PC-9 (cell line): ENCODE results near the gene DLGAP1. TPM values are rescaled to one million over a fixed set of nuclear protein-coding genes. Genes with fewer than 3 reads are reported as not detected.

Experiments
- BruUV-seq: library from RNA; stranded (reverse); fragments of 400-500 nt; replicated peaks from 2 replicates; lab custom pipeline; 2021; lab: Mats Ljungman, UMichigan
- CTCF ChIA-PET: fragments of 300-600 bp; sonication (Branson Sonifier 250); formaldehyde crosslinking; loops from one replicate; lab custom pipeline; 2022; ENCODE audit warnings: antibody characterized with exemption; lab: Charles Lee
- POLR2A ChIA-PET: fragments of 300-600 bp; sonication (Branson Sonifier 250); formaldehyde crosslinking; loops from one replicate; lab custom pipeline; 2022; ENCODE audit warnings: antibody characterized with exemption; ENCODE audit not compliant: unreplicated experiment; lab: Charles Lee
- DNase-seq, 2 experiments: peaks; one replicate each; pipeline versions ENCODE4 v3.0.0 to v3.0.0-alpha.2; 2015 to 2022; ENCODE audit warnings: mixed read lengths in 1 of 2
- H2AFZ ChIP-seq: fragments of 200-600 bp; sonication (generic); 2 replicates; pipeline ENCODE4 v1.8.1; 2017; ENCODE audit warnings: antibody characterized with exemption
- H3F3A ChIP-seq: fragments of 200-600 bp; sonication (generic); 2 replicates; pipeline ENCODE4 v1.8.1; 2017; ENCODE audit warnings: antibody characterized with exemption, mild to moderate bottlenecking, low read depth; ENCODE audit not compliant: insufficient read depth
- H3K27ac ChIP-seq: fragments of 200-600 bp; sonication (generic); 2 replicates; pipeline ENCODE4 v1.6.1; 2016; ENCODE audit warnings: mixed run types
- H3K27me3 ChIP-seq: fragments of 200-600 bp; sonication (generic); 2 replicates; pipeline ENCODE4 v1.6.1; 2016; ENCODE audit warnings: low read depth, mixed run types; ENCODE audit not compliant: insufficient read depth
- H3K36me3 ChIP-seq: fragments of 200-600 bp; sonication (generic); 2 replicates; pipeline ENCODE4 v1.6.1; 2016; ENCODE audit warnings: low read depth, mixed run types
- H3K4me1 ChIP-seq: fragments of 200-600 bp; sonication (generic); replicated peaks from 2 replicates; pipeline ENCODE4 v1.6.1; 2016; ENCODE audit warnings: mixed run types; ENCODE audit not compliant: insufficient read depth
- H3K4me2 ChIP-seq: fragments of 200-600 bp; sonication (generic); 2 replicates; pipeline ENCODE4 v1.6.1; 2017; ENCODE audit warnings: mixed run types
- H3K4me3 ChIP-seq: fragments of 200-600 bp; sonication (generic); 2 replicates; pipeline ENCODE4 v1.6.1; 2016; ENCODE audit warnings: mixed run types
- H3K79me2 ChIP-seq: fragments of 200-600 bp; sonication (generic); 2 replicates; pipeline ENCODE4 v1.6.1; 2017; ENCODE audit warnings: low read depth, mixed run types
- H3K9me2 ChIP-seq: fragments of 200-600 bp; sonication (generic); 2 replicates; pipeline ENCODE4 v1.8.1; 2017; ENCODE audit warnings: mild to moderate bottlenecking; ENCODE audit not compliant: insufficient read depth
- H3K9me3 ChIP-seq: fragments of 200-600 bp; sonication (generic); 2 replicates; pipeline ENCODE4 v1.8.1; 2016; ENCODE audit warnings: low read depth; ENCODE audit not compliant: insufficient read depth
- H4K20me1 ChIP-seq: fragments of 200-600 bp; sonication (generic); 2 replicates; pipeline ENCODE4 v1.8.1; 2017; ENCODE audit not compliant: insufficient read depth
- EZH2 ChIP-seq: fragments of 200-600 bp; sonication (generic); IDR thresholded peaks from 2 replicates; pipeline ENCODE4 v1.8.0; 2017; ENCODE audit warnings: antibody characterized with exemption, low read depth
- intact Hi-C: fragments of 100-400 bp; cut with micrococcal nuclease; formaldehyde crosslinking; loops from one replicate; pipeline ENCODE4 v1.10.0; 2022; ENCODE audit not compliant: unreplicated experiment
- total RNA-seq: library from RNA; stranded (reverse); gene quantifications from 2 replicates; pipeline ENCODE4 v1.2.3, GENCODE V29; 2021
- TF ChIP-seq, protein P1 (sequence below): fragments of 200-600 bp; sonication (generic); conservative IDR thresholded peaks from 2 replicates; pipeline ENCODE4 v1.6.1; 2017; ENCODE audit warnings: mixed run types, antibody characterized with exemption, mild to moderate bottlenecking, moderate library complexity

Gene DLGAP1
- total RNA-seq, 1 experiment from 2014 or later: not detected

DNA sequence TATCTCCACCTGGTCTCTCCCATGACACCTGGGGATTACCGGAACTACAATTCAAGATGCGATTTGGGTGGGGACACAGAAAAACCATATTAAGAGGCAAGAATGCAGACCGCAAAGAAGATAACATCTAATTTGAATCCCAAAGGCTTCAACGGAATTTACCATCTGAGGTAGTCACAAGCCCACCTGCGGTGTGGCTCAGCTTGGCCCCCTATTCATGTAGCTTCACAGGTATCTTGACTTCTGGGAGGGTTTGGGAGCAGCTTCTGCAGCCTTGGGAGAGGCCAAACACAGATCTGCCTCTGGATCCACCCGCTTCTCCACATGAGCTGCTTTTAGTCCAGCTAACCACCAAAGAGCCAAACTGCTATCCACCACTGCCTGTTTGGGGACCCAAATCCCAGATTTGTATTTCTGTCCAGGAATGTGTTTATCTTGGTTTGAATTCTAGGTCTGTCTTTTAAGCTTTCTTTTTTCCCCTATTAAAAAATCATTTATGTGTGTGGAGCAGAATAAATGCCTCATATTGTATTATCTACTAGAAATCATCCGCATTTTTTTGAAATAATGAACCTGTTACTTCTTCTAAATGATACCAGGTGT lies 247.6 kb downstream of the DLGAP1 start:
- ChIA-PET POLR2A (no interaction called here), CTCF (no interaction called here)
- Histone ChIP-seq H2AFZ (no peak overlapping the region), H3K79me2 (no peaks in the 10 kb centered on the region), H3K27ac (no peak overlapping the region), H3K27me3 (0 out of 2 replicates have a peak, but pooled peaks cover 4% of the 10 kb centered on the region), H3K4me3 (no peak overlapping the region), H3K36me3 (no peaks in the 10 kb centered on the region), H3K4me1 (no peaks in the 10 kb centered on the region), H3K4me2 (no peak overlapping the region), H3F3A (no peaks in the 10 kb centered on the region), H4K20me1 (no peaks in the 10 kb centered on the region), H3K9me2 (no peaks in the 10 kb centered on the region), H3K9me3 (no peaks in the 10 kb centered on the region)
- intact Hi-C loops: no loop called here
- DNase-seq: no peak
- TF ChIP-seq EZH2: no peak
- TF ChIP-seq, protein P1, sequence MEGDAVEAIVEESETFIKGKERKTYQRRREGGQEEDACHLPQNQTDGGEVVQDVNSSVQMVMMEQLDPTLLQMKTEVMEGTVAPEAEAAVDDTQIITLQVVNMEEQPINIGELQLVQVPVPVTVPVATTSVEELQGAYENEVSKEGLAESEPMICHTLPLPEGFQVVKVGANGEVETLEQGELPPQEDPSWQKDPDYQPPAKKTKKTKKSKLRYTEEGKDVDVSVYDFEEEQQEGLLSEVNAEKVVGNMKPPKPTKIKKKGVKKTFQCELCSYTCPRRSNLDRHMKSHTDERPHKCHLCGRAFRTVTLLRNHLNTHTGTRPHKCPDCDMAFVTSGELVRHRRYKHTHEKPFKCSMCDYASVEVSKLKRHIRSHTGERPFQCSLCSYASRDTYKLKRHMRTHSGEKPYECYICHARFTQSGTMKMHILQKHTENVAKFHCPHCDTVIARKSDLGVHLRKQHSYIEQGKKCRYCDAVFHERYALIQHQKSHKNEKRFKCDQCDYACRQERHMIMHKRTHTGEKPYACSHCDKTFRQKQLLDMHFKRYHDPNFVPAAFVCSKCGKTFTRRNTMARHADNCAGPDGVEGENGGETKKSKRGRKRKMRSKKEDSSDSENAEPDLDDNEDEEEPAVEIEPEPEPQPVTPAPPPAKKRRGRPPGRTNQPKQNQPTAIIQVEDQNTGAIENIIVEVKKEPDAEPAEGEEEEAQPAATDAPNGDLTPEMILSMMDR: no peak
- no TSS peak for BruUV-seq

DNA sequence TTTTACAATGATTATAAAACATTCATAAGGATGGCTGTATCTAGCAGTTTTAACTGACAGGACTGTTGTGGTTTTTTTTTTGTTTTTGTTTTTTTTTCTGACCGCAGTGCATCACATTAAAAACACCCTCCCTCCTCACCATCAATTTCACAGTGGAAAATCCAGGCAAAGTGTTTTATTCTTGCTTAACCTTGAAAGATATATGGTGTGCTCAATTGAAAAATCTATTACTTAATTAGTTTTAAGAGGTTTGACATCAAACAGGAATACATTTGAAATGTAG lies 250.7 kb downstream of the DLGAP1 start:
- Histone ChIP-seq H4K20me1 (no peaks in the 10 kb centered on the region), H3K4me2 (no peak overlapping the region), H3F3A (no peaks in the 10 kb centered on the region), H3K9me2 (no peaks in the 10 kb centered on the region), H3K79me2 (no peaks in the 10 kb centered on the region), H3K4me1 (no peaks in the 10 kb centered on the region), H3K4me3 (no peak overlapping the region), H2AFZ (no peak overlapping the region), H3K36me3 (no peaks in the 10 kb centered on the region), H3K27me3 (0 out of 2 replicates have a peak, but pooled peaks cover 4% of the 10 kb centered on the region), H3K9me3 (no peaks in the 10 kb centered on the region), H3K27ac (no peak overlapping the region)
- intact Hi-C loops: no loop called here
- no peak for DNase-seq
- TF ChIP-seq, protein P1: no peak
- no peak for TF ChIP-seq EZH2
- BruUV-seq: no TSS peak
- ChIA-PET POLR2A (no interaction called here), CTCF (no interaction called here)

DNA sequence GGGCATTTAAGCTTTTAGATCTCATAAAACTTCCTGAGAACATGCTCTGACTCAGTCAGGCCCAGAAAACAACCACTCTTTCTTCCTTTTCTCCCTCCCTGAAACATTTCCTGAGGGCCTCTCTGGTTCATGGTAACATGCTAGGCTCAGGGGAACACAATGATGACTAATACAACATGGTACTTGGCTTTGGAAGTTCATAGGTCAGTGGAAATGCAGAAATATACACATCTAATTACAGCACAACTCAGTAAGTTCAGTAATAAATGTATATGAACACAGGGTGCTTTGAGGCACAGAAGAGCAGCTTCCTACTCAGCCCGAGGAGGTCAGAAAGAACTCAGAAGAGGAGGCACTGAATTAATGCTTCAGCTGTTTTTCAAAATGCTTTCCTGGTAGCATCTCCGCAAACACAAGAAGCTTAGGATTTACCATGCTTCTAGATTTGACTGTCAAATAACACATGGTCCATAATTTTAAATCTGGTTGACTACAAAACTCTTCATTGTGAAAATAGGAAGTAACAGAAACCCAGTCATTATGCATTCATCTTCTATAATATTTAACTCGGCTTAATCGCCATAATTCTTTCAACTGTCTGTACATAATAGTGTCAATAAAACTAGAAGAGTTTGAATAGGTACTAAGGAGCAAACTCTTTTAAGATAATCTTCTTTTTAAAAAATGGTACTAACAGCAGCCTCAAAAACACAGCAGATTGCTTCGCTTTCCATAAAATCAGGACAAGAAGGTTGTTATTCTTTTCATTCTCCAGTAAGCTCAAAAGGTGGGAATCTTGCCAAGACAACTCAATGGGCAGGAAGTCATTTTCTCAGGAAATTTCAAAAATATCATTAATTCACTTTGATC lies 251.3 kb downstream of the DLGAP1 start:
- H3K9me2 ChIP-seq: no peaks in the 10 kb centered on the region
- no peak for TF ChIP-seq EZH2
- TF ChIP-seq, protein P1: no peak
- H3K4me1 ChIP-seq: no peaks in the 10 kb centered on the region
- no peaks in the 10 kb centered on the region for H3F3A ChIP-seq
- CTCF ChIA-PET: no interaction called here
- H3K36me3 ChIP-seq: no peaks in the 10 kb centered on the region
- H4K20me1 ChIP-seq: no peaks in the 10 kb centered on the region
- no peaks in the 10 kb centered on the region for H3K9me3 ChIP-seq
- H3K27me3 ChIP-seq: 0 out of 2 replicates have a peak, but pooled peaks cover 4% of the 10 kb centered on the region
- no peak overlapping the region for H3K27ac ChIP-seq
- H3K79me2 ChIP-seq: no peaks in the 10 kb centered on the region
- no peak overlapping the region for H2AFZ ChIP-seq
- POLR2A ChIA-PET: no interaction called here
- no peak overlapping the region for H3K4me2 ChIP-seq
- H3K4me3 ChIP-seq: no peak overlapping the region
- no TSS peak for BruUV-seq
- intact Hi-C loops: no loop called here
- DNase-seq: no peak
